IMR-90 (cell line): ENCODE measurements around the gene SS18L1. TPM values are rescaled to one million over a fixed set of nuclear protein-coding genes. Genes with fewer than 3 reads are reported as not detected.

Experiments
- ATAC-seq: fragments of 200-7000 bp; cut with Tn5 transposase; 2 replicates; pipeline ENCODE4 v1.9.1; 2020; ENCODE audit warnings: low read depth, mild to moderate bottlenecking, moderate library complexity
- BruUV-seq: library from RNA; stranded (reverse); fragments of 400-500 nt; replicated peaks from 2 replicates; lab custom pipeline; 2021; lab: Mats Ljungman, UMichigan
- CTCF ChIA-PET: fragments of 300-600 bp; formaldehyde crosslinking; extraction: SDS; loops from one replicate; lab custom pipeline; 2021; ENCODE audit warnings: antibody characterized with exemption; lab: Yijun Ruan, JAX
- POLR2A ChIA-PET: fragments of 300-600 bp; sonication (Branson Sonifier 250); formaldehyde crosslinking; loops from one replicate; lab custom pipeline; 2022; ENCODE audit warnings: antibody characterized with exemption; ENCODE audit not compliant: unreplicated experiment; lab: Charles Lee
- DNase-seq: peaks from one replicate; pipeline ENCODE4 v3.0.0; 2013
- H2AFZ ChIP-seq: replicated peaks from 2 replicates; pipeline ENCODE3; 2013; ENCODE audit warnings: low read length, mild to moderate bottlenecking; ENCODE audit not compliant: poor library complexity
- H2AK5ac ChIP-seq: 2 replicates; pipeline ENCODE4 v1.6.1; 2013; ENCODE audit warnings: low read depth, low read length, inconsistent platforms
- H2AK9ac ChIP-seq: replicated peaks from 2 replicates; pipeline ENCODE3; 2013; ENCODE audit warnings: mild to moderate bottlenecking, low read depth, low read length, moderate library complexity; ENCODE audit not compliant: poor library complexity
- H2BK120ac ChIP-seq: 2 replicates; pipeline ENCODE4 v1.6.1; 2013; ENCODE audit warnings: low read depth, low read length, inconsistent platforms
- H2BK15ac ChIP-seq: 3 replicates; pipeline ENCODE4 v1.6.1; 2013; ENCODE audit warnings: low read depth, low read length, inconsistent platforms
- H2BK20ac ChIP-seq: 2 replicates; pipeline ENCODE4 v1.6.1; 2013; ENCODE audit warnings: low read depth, mild to moderate bottlenecking, inconsistent platforms, low read length, moderate library complexity
- H2BK5ac ChIP-seq: 2 replicates; pipeline ENCODE4 v1.6.1; 2013; ENCODE audit warnings: mild to moderate bottlenecking, low read depth, low read length, inconsistent platforms; ENCODE audit not compliant: poor library complexity, severe bottlenecking
- H3K14ac ChIP-seq: replicated peaks from 2 replicates; pipeline ENCODE4 v1.6.1; 2013; ENCODE audit warnings: low read depth, low read length, inconsistent platforms
- H3K18ac ChIP-seq: 2 replicates; pipeline ENCODE4 v1.6.1; 2013; ENCODE audit warnings: low read depth, low read length, control low read depth
- H3K23ac ChIP-seq: 2 replicates; pipeline ENCODE4 v1.6.1; 2013; ENCODE audit warnings: low read depth, low read length, inconsistent platforms
- H3K27ac ChIP-seq: 2 replicates; pipeline ENCODE4 v1.5.1; 2013; ENCODE audit warnings: mild to moderate bottlenecking, control low read depth, low read length; ENCODE audit not compliant: insufficient read depth
- H3K27me3 ChIP-seq: 2 replicates; pipeline ENCODE4 v1.6.1; 2013; ENCODE audit warnings: low read length; ENCODE audit not compliant: control insufficient read depth, insufficient read depth
- H3K36me3 ChIP-seq: 2 replicates; pipeline ENCODE4 v1.6.1; 2013; ENCODE audit warnings: low read length, mixed read lengths; ENCODE audit not compliant: control insufficient read depth, insufficient read depth
- H3K4ac ChIP-seq: 2 replicates; pipeline ENCODE4 v1.6.1; 2013; ENCODE audit warnings: low read depth, low read length, inconsistent platforms
- H3K4me1 ChIP-seq: 2 replicates; pipeline ENCODE4 v1.6.1; 2013; ENCODE audit warnings: low read length, mixed read lengths; ENCODE audit not compliant: control insufficient read depth, insufficient read depth
- H3K4me2 ChIP-seq: 2 replicates; pipeline ENCODE4 v1.6.1; 2013; ENCODE audit warnings: low read depth, mild to moderate bottlenecking, control low read depth, low read length, moderate library complexity
- H3K4me3 ChIP-seq: 2 replicates; pipeline ENCODE4 v1.5.1; 2013; ENCODE audit warnings: low read depth, mild to moderate bottlenecking, control low read depth, low read length, moderate library complexity; ENCODE audit not compliant: insufficient read depth
- H3K56ac ChIP-seq: 2 replicates; pipeline ENCODE4 v1.6.1; 2013; ENCODE audit warnings: low read length, inconsistent platforms; ENCODE audit not compliant: insufficient read depth; ENCODE audit errors: extremely low read depth
- H3K79me1 ChIP-seq, 2 experiments: 2 replicates each; pipeline ENCODE4 v1.6.1; 2013; ENCODE audit warnings: low read length in 2 of 2, inconsistent platforms in 1 of 2, low read depth in 1 of 2
- H3K9ac ChIP-seq: 2 replicates; pipeline ENCODE4 v1.6.1; 2013; ENCODE audit warnings: low read depth, low read length, control low read depth
- H3K9me1 ChIP-seq: 2 replicates; pipeline ENCODE4 v1.6.1; 2013; ENCODE audit warnings: low read length, inconsistent platforms; ENCODE audit not compliant: insufficient read depth
- H3K9me3 ChIP-seq: 2 replicates; pipeline ENCODE4 v1.6.1; 2013; ENCODE audit warnings: low read length; ENCODE audit not compliant: control insufficient read depth, insufficient read depth
- H4K20me1 ChIP-seq: 2 replicates; pipeline ENCODE4 v1.6.1; 2013; ENCODE audit warnings: low read length, inconsistent platforms; ENCODE audit not compliant: insufficient read depth
- H4K5ac ChIP-seq: 2 replicates; pipeline ENCODE4 v1.6.1; 2013; ENCODE audit warnings: mild to moderate bottlenecking, low read depth, low read length, control low read depth
- H4K8ac ChIP-seq, 2 experiments: 2 replicates each; pipeline ENCODE4 v1.6.1; 2013; ENCODE audit warnings: low read depth in 2 of 2, low read length in 2 of 2, control low read depth in 1 of 2, inconsistent platforms in 1 of 2
- H4K91ac ChIP-seq: 2 replicates; pipeline ENCODE4 v1.6.1; 2013; ENCODE audit warnings: low read depth, low read length, inconsistent platforms; ENCODE audit not compliant: insufficient read depth
- BHLHE40 ChIP-seq: fragments of 150-350 bp; IDR thresholded peaks from 2 replicates; pipeline ENCODE4 v1.6.1; 2016; ENCODE audit warnings: mild to moderate bottlenecking, low read depth, low read length
- CEBPB ChIP-seq: IDR thresholded peaks from 2 replicates; pipeline ENCODE4 v1.6.1; 2012; ENCODE audit warnings: low read depth, low read length, improper control_type of control experiment
- CHD1 ChIP-seq: IDR thresholded peaks from 2 replicates; pipeline ENCODE4 v1.6.1; 2012; ENCODE audit warnings: low read depth, low read length, improper control_type of control experiment
- CTCF ChIP-seq: conservative IDR thresholded peaks from 2 replicates; pipeline ENCODE4 v1.5.1; 2012; ENCODE audit warnings: mild to moderate bottlenecking, low read depth, low read length, improper control_type of control experiment
- ELK1 ChIP-seq: fragments of 150-350 bp; IDR thresholded peaks from 2 replicates; pipeline ENCODE4 v1.6.1; 2016; ENCODE audit warnings: low read depth, mild to moderate bottlenecking, low read length, moderate library complexity, borderline replicate concordance
- FOS ChIP-seq: fragments of 150-350 bp; IDR thresholded peaks from 2 replicates; pipeline ENCODE4 v1.6.1; 2016; ENCODE audit warnings: low read depth, low read length
- MAFK ChIP-seq: IDR thresholded peaks from 2 replicates; pipeline ENCODE4 v1.6.1; 2012; ENCODE audit warnings: low read depth, low read length, improper control_type of control experiment
- MAZ ChIP-seq: IDR thresholded peaks from 2 replicates; pipeline ENCODE4 v1.6.1; 2012; ENCODE audit warnings: low read depth, mild to moderate bottlenecking, low read length, improper control_type of control experiment, moderate library complexity, borderline replicate concordance
- MXI1 ChIP-seq: IDR thresholded peaks from 2 replicates; pipeline ENCODE4 v1.6.1; 2012; ENCODE audit warnings: low read depth, mild to moderate bottlenecking, low read length, moderate library complexity, borderline replicate concordance
- NFE2L2 ChIP-seq: fragments of 150-350 bp; IDR thresholded peaks from 2 replicates; pipeline ENCODE4 v1.6.1; 2016; ENCODE audit warnings: low read depth, mild to moderate bottlenecking, low read length
- POLR2A ChIP-seq: IDR thresholded peaks from 2 replicates; pipeline ENCODE4 v1.6.1; 2012; ENCODE audit warnings: mild to moderate bottlenecking, low read depth, low read length
- RAD21 ChIP-seq: IDR thresholded peaks from 2 replicates; pipeline ENCODE4 v1.6.1; 2012; ENCODE audit warnings: low read length, improper control_type of control experiment
- RCOR1 ChIP-seq: IDR thresholded peaks from 2 replicates; pipeline ENCODE4 v1.6.1; 2012; ENCODE audit warnings: mild to moderate bottlenecking, low read length, improper control_type of control experiment; ENCODE audit not compliant: insufficient replicate concordance
- RFX5 ChIP-seq: IDR thresholded peaks from 2 replicates; pipeline ENCODE4 v1.8.0; 2012; ENCODE audit warnings: low read depth, mild to moderate bottlenecking, low read length, moderate library complexity
- SMC3 ChIP-seq: fragments of 150-350 bp; IDR thresholded peaks from 2 replicates; pipeline ENCODE4 v1.6.1; 2016; ENCODE audit warnings: low read depth, mild to moderate bottlenecking, antibody characterized with exemption, low read length, moderate library complexity
- USF2 ChIP-seq: fragments of 150-350 bp; IDR thresholded peaks from 2 replicates; pipeline ENCODE4 v1.6.1; 2017; ENCODE audit warnings: mild to moderate bottlenecking, antibody characterized with exemption, low read length, low read depth
- WGBS, 2 experiments: methylation state at CpG; one replicate each; pipeline versions ENCODE4 v1.1.5 to v1.1.7; 2013; ENCODE audit warnings: missing lambda C conversion rate in 2 of 2; ENCODE audit not compliant: insufficient read length in 1 of 2; ENCODE audit errors: extremely low coverage in 2 of 2; 5-methylcytosine and 5-hydroxymethylcytosine counted together
- dilution Hi-C: fragments of 300-500 bp; cut with HindIII; formaldehyde crosslinking; loops from one replicate; pipeline ENCODE4 v1.14.3; 2018; ENCODE audit warnings: low sequenced_read_pairs; ENCODE audit not compliant: unreplicated experiment
- in situ Hi-C: fragments of 300-500 bp; cut with MboI; formaldehyde crosslinking; loops from 3 replicates; pipeline ENCODE4 v1.14.3; 2019; ENCODE audit warnings: low sequenced_read_pairs, inconsistent platforms, mixed read lengths
- intact Hi-C: fragments of 100-400 bp; cut with micrococcal nuclease; formaldehyde crosslinking; loops from 2 replicates; pipeline ENCODE4 v1.10.0; 2022
- polyA plus RNA-seq, 3 experiments: library from polyadenylated mRNA; depleted of rRNA; stranded (reverse); fragments of >200 nt; gene quantifications; 2 replicates each; pipeline ENCODE4 v1.2.3, GENCODE V29; 2012; ENCODE audit warnings: low replicate concordance in 1 of 3
- total RNA-seq: library from RNA; depleted of rRNA; stranded (reverse); fragments of >200 nt; gene quantifications from 2 replicates; pipeline ENCODE4 v1.2.3, GENCODE V29; 2012

The SS18L1 gene
- total and polyA plus RNA-seq, 2 of the 4 experiments (the other 2 are of a cell fraction), result 8.1 to 12.2 TPM

- no peak for TF ChIP-seq CEBPB
- no peak for TF ChIP-seq CTCF
- no peak for TF ChIP-seq SMC3
- TF ChIP-seq RCOR1, result no peak
- TF ChIP-seq RAD21, result no peak
- no peak for TF ChIP-seq FOS
- TF ChIP-seq MAFK, result no peak
- TF ChIP-seq USF2, result no peak
- no peak for TF ChIP-seq CHD1
- TF ChIP-seq RFX5, result no peak
- TF ChIP-seq BHLHE40, result no peak
- TF ChIP-seq POLR2A, result no peak
- no peak for TF ChIP-seq MXI1
- TF ChIP-seq MAZ, result no peak
- TF ChIP-seq NFE2L2, result no peak
- TF ChIP-seq ELK1, result no peak
- Histone ChIP-seq H3K9me1 (no peaks in the 10 kb centered on the region), H4K5ac (no peak overlapping the region), H2BK5ac (no peak overlapping the region), H3K36me3 (no peaks in the 10 kb centered on the region), H3K14ac (no peak overlapping the region), H3K4me1 (peaks cover 2% of the 10 kb centered on the region; the same call in 1 of the 2 replicates), H2BK120ac (no peak overlapping the region), H3K79me1 (no peaks in the 10 kb centered on the region), H3K23ac (no peak overlapping the region), H3K27me3 (peaks cover 8% of the 10 kb centered on the region), H3K4me2 (no peak overlapping the region), H2BK15ac (no peak overlapping the region), H3K56ac (no peak overlapping the region), H4K20me1 (no peaks in the 10 kb centered on the region), H2AK9ac (no peak overlapping the region), H3K9me3 (peaks cover 25% of the 10 kb centered on the region), H3K18ac (no peak overlapping the region), H3K4me3 (no peak overlapping the region), H4K91ac (no peak overlapping the region), H2AFZ (no peak overlapping the region), H2AK5ac (no peak overlapping the region), H3K4ac (no peak overlapping the region), H3K27ac (no peak overlapping the region), H2BK20ac (no peak overlapping the region), H3K9ac (no peak overlapping the region), H4K8ac (no peak overlapping the region)
- no TSS peak for BruUV-seq
- intact Hi-C loops, result no loop called here
- in situ Hi-C loops, result no loop called here
- ATAC-seq (no peak), DNase-seq (no peak)
- WGBS, 2 experiments, result no CpG with 5 or more reads among the region's 4 CpGs
- POLR2A ChIA-PET, result no interaction called here
- CTCF ChIA-PET, result no interaction called here
- dilution Hi-C loops, result no loop called here
These were observed 42.5 kb upstream of the SS18L1 start for GRCh38 chr20:62101078-62101477.
